ENCODE results near the gene IL24.

Gene IL24

GRCh38 chr1:206860165-206860564 is 37.1 kb upstream of the IL24 start:
- no peaks in the 10 kb centered on the region for H3K36me3 ChIP-seq (replicated peaks; ENCODE audit: low read depth, low read length)
- H3K4me2 ChIP-seq (ENCODE audit: low read length): no peak overlapping the region
- no peak overlapping the region for H3K27ac ChIP-seq (ENCODE audit: low read length)
- no peaks in the 10 kb centered on the region for H3K9me3 ChIP-seq (ENCODE audit: insufficient read depth, low read length)
- TF ChIP-seq EZH2phosphoT487 (IDR thresholded peaks at IDR 0.05; ENCODE audit: low read depth): no peak
- TF ChIP-seq, protein P1, sequence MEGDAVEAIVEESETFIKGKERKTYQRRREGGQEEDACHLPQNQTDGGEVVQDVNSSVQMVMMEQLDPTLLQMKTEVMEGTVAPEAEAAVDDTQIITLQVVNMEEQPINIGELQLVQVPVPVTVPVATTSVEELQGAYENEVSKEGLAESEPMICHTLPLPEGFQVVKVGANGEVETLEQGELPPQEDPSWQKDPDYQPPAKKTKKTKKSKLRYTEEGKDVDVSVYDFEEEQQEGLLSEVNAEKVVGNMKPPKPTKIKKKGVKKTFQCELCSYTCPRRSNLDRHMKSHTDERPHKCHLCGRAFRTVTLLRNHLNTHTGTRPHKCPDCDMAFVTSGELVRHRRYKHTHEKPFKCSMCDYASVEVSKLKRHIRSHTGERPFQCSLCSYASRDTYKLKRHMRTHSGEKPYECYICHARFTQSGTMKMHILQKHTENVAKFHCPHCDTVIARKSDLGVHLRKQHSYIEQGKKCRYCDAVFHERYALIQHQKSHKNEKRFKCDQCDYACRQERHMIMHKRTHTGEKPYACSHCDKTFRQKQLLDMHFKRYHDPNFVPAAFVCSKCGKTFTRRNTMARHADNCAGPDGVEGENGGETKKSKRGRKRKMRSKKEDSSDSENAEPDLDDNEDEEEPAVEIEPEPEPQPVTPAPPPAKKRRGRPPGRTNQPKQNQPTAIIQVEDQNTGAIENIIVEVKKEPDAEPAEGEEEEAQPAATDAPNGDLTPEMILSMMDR (IDR thresholded peaks at IDR 0.05; ENCODE audit: low read depth, low read length): no peak
- no peak overlapping the region for H3K9ac ChIP-seq (ENCODE audit: low read length)
- H3K27me3 ChIP-seq (ENCODE audit: low read depth, low read length): peaks cover 43% of the 10 kb centered on the region
- H2AFZ ChIP-seq (ENCODE audit: low read depth, low read length): no peak overlapping the region
- no peaks in the 10 kb centered on the region for H3K79me2 ChIP-seq (ENCODE audit: low read length)
- no peak overlapping the region for H3K4me3 ChIP-seq (ENCODE audit: low read length)
- no peaks in the 10 kb centered on the region for H3K4me1 ChIP-seq (ENCODE audit: low read length)
- no peaks in the 10 kb centered on the region for H4K20me1 ChIP-seq (ENCODE audit: insufficient read depth, low read length)

DNA sequence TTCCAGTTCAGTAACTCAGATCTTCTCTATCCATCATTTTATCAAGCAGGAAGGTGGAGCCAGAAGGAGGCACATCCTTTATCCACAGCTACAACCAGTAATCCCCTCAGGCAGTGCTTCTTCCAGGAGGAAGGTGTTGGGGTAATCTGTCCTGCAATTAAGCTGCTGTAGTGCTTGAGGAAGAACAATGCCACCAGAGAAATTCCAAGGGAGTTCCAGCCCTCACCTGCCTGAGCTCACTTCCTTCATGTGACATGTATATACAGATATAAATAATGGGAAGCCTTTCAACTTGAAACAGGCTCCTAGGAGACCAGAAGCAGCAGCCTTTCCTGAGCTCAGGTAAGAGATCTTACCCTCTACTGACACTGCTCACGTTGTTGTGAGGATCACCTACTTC is 34.0 kb upstream of the IL24 start:
- Histone ChIP-seq H3K36me3 (replicated peaks; ENCODE audit: low read depth, low read length) (no peaks in the 10 kb centered on the region), H3K4me2 (ENCODE audit: low read length) (no peak overlapping the region), H3K27me3 (ENCODE audit: low read depth, low read length) (peaks cover 71% of the 10 kb centered on the region), H3K27ac (ENCODE audit: low read length) (no peak overlapping the region), H3K9ac (ENCODE audit: low read length) (no peak overlapping the region), H4K20me1 (ENCODE audit: insufficient read depth, low read length) (no peaks in the 10 kb centered on the region), H3K4me3 (ENCODE audit: low read length) (no peak overlapping the region), H3K9me3 (ENCODE audit: insufficient read depth, low read length) (no peaks in the 10 kb centered on the region), H3K4me1 (ENCODE audit: low read length) (no peaks in the 10 kb centered on the region), H2AFZ (ENCODE audit: low read depth, low read length) (no peak overlapping the region), H3K79me2 (ENCODE audit: low read length) (no peaks in the 10 kb centered on the region)
- TF ChIP-seq, protein P1 (IDR thresholded peaks at IDR 0.05; ENCODE audit: low read depth, low read length): no peak
- TF ChIP-seq EZH2phosphoT487 (IDR thresholded peaks at IDR 0.05; ENCODE audit: low read depth): no peak

- H3K4me2 ChIP-seq (ENCODE audit: low read length): peak within 1 kb of the TSS; percentile 31
- no peak within 1 kb of the TSS for H3K4me3 ChIP-seq (ENCODE audit: low read length)
- H4K20me1 ChIP-seq (ENCODE audit: insufficient read depth, low read length): no peaks in the 10 kb centered on the region
- H3K27ac ChIP-seq (ENCODE audit: low read length): no peak within 1 kb of the TSS
- no peaks in the 10 kb centered on the region for H3K9me3 ChIP-seq (ENCODE audit: insufficient read depth, low read length)
- peaks cover 71% of the 10 kb centered on the region for H3K27me3 ChIP-seq (ENCODE audit: low read depth, low read length)
- H3K4me1 ChIP-seq (ENCODE audit: low read length): no peaks in the 10 kb centered on the region
- no peak within 1 kb of the TSS for H2AFZ ChIP-seq (ENCODE audit: low read depth, low read length)
- TF ChIP-seq EZH2phosphoT487 (IDR thresholded peaks at IDR 0.05; ENCODE audit: low read depth): no peak
- TF ChIP-seq, protein P1 (IDR thresholded peaks at IDR 0.05; ENCODE audit: low read depth, low read length): peak; percentile 96
- H3K79me2 ChIP-seq (ENCODE audit: low read length): no peaks in the 10 kb centered on the region
- H3K36me3 ChIP-seq (replicated peaks; ENCODE audit: low read depth, low read length): no peaks in the 10 kb centered on the region
- H3K9ac ChIP-seq (ENCODE audit: low read length): no peak within 1 kb of the TSS
Observed at GRCh38 chr1:206864939-206865671, 32.1 kb upstream of the IL24 start, which contains the start of gene IL20. Gene IL20 (plus strand): TSS chr1:206865623. CDS start chr1:206865853, 230 bp downstream.

DNA sequence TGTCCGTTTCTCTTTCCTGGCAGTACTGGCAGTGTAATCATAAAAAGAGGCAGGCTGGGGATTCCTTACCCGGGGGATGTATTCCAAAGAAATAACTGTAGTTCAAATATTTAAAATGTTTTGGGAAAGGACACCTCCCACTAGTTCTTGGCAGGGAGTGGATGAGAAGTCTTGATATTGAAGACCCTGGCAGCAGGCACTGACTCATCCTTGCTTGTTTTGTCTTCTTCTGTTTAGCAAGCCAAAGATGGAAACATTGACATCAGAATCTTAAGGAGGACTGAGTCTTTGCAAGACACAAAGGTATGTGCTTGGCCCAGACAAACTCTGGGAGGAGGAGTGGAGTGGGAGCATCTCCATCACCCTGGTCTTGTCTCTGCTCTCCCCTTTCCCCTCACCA is 31.2 kb upstream of the IL24 start:
- H3K4me3 ChIP-seq (ENCODE audit: low read length): no peak overlapping the region
- H3K9me3 ChIP-seq (ENCODE audit: insufficient read depth, low read length): no peaks in the 10 kb centered on the region
- TF ChIP-seq, protein P1 (IDR thresholded peaks at IDR 0.05; ENCODE audit: low read depth, low read length): no peak
- no peak for TF ChIP-seq EZH2phosphoT487 (IDR thresholded peaks at IDR 0.05; ENCODE audit: low read depth)
- H3K4me2 ChIP-seq (ENCODE audit: low read length): no peak overlapping the region
- no peaks in the 10 kb centered on the region for H3K4me1 ChIP-seq (ENCODE audit: low read length)
- no peak overlapping the region for H2AFZ ChIP-seq (ENCODE audit: low read depth, low read length)
- no peaks in the 10 kb centered on the region for H3K79me2 ChIP-seq (ENCODE audit: low read length)
- peaks cover 71% of the 10 kb centered on the region for H3K27me3 ChIP-seq (ENCODE audit: low read depth, low read length)
- no peaks in the 10 kb centered on the region for H4K20me1 ChIP-seq (ENCODE audit: insufficient read depth, low read length)
- no peak overlapping the region for H3K9ac ChIP-seq (ENCODE audit: low read length)
- no peak overlapping the region for H3K27ac ChIP-seq (ENCODE audit: low read length)
- no peaks in the 10 kb centered on the region for H3K36me3 ChIP-seq (replicated peaks; ENCODE audit: low read depth, low read length)
